Measurements from ENCODE around the gene STAG1.

Gene STAG1

DNA sequence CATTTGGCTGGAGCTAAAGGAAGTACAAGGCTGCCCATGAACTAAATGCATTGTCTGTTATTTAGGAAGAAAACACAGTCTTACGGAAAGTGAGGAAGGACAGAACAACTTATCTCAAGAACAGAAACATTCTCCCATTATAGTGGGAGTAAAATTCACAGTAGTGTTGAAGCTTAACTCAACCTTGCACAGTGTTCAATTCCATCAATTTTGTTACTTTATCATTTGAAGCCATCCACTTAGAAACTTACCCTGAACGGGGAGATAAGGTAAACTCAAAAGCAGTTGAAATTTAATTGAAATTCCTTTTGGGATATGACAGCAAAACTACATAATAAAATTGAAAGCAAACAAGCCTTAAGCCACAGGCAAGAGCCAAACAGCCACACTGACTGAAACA is 315.1 kb downstream of the STAG1 start:
- no peak overlapping the region for H3K4me3 ChIP-seq (ENCODE audit: low read depth, low read length)
- TF ChIP-seq, protein P1, sequence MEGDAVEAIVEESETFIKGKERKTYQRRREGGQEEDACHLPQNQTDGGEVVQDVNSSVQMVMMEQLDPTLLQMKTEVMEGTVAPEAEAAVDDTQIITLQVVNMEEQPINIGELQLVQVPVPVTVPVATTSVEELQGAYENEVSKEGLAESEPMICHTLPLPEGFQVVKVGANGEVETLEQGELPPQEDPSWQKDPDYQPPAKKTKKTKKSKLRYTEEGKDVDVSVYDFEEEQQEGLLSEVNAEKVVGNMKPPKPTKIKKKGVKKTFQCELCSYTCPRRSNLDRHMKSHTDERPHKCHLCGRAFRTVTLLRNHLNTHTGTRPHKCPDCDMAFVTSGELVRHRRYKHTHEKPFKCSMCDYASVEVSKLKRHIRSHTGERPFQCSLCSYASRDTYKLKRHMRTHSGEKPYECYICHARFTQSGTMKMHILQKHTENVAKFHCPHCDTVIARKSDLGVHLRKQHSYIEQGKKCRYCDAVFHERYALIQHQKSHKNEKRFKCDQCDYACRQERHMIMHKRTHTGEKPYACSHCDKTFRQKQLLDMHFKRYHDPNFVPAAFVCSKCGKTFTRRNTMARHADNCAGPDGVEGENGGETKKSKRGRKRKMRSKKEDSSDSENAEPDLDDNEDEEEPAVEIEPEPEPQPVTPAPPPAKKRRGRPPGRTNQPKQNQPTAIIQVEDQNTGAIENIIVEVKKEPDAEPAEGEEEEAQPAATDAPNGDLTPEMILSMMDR (IDR thresholded peaks at IDR 0.05; ENCODE audit: low read depth, low read length), result no peak

DNA sequence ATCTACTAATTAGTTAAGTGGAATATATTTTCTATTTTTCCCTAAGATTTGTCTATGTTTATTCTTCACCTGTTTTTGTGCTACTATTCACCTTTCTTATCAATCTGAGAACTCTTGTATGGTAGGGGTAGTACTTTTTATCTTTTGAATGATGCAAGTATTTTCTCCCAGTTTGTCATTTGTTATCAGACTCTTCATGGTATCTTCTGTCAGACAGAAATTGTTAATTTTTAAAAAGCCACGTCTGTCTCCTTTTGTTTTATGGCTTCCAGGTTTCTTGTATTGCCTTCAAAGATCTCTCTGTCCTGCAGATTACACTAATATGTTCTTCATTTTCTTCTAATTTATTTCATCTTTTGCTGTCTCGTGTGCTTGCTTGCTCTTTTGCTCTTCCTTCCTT is 317.7 kb downstream of the STAG1 start:
- TF ChIP-seq, protein P1 (IDR thresholded peaks at IDR 0.05; ENCODE audit: low read depth, low read length), result no peak
- H3K4me3 ChIP-seq (ENCODE audit: low read depth, low read length), result no peak overlapping the region

DNA sequence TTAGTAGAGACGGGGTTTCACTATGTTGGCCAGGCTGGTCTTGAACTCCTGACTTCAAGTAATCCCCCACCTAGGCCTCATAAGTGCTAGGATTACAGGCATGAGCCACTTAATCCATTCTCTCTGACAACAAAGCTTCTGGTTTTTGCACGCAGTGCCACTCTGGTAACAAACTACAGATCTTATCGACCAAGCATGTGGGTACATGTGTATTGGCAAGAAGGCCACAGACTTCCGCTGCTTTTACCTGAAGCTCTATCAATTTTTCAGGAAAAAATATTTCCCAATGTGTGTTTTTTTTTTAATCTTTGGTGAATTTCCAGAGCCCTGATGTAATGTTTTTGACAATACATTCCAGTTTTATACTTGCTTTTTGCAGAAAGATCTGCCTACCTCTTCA is 319.5 kb downstream of the STAG1 start:
- no peak overlapping the region for H3K4me3 ChIP-seq (ENCODE audit: low read depth, low read length)
- TF ChIP-seq, protein P1 (IDR thresholded peaks at IDR 0.05; ENCODE audit: low read depth, low read length), result no peak

DNA sequence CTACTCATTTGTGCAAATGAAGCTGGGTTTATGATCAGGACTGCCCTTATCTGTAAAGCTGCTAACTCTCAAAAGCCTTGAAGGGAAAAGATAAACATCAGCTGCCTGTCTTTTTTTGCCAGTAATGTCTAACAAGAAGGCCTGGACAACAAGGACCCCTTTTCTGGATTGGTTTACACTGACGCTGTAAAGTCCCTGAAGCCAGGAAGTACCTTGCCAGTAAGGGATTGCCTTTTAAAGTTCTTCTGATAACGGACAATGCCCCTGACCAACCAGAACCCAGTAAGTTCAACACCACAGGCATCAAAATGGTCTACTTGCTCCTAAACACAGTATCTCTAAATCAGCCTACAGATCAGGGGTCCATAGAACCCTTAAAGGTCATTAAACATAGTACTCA is 324.0 kb downstream of the STAG1 start:
- no peak overlapping the region for H3K4me3 ChIP-seq (ENCODE audit: low read depth, low read length)
- TF ChIP-seq, protein P1 (IDR thresholded peaks at IDR 0.05; ENCODE audit: low read depth, low read length), result no peak

DNA sequence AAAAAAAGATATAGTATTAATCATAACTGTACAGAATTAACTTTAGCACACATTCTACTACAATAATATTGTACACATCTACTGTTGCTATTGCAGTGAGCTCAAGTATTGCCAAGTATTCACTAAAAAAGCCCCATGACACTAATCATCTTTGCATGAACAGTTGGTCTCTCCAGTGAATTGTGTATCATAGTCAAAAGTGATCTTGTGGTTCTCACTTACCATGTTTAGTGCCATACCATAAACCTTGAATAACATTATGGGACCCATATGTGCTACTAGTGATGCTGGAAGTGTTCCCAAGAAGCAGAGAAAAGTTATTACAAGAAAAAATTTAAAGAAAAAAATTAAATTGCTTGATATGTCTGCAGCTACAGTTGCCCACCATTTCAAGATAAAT is 324.9 kb downstream of the STAG1 start:
- H3K4me3 ChIP-seq (ENCODE audit: low read depth, low read length), result no peak overlapping the region
- TF ChIP-seq, protein P1 (IDR thresholded peaks at IDR 0.05; ENCODE audit: low read depth, low read length), result no peak

DNA sequence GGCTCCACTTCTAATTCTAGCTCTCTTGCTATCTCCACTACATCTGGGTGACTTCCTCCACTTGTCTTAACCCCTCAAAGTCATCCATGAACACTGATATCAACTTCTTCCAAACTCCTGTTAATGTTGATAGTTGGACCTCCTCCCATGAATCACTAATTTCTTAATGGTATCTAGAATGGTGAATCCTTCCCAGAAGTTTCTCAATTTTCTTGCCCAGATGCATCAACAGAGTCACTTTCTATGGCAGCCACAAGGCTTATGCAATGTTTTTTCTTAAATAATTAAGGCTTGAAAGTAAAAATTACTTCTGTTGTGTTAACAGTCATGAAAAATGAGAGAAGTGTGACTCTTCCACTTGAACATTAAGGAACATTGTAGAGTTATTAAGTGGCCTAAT is 337.7 kb downstream of the STAG1 start:
- TF ChIP-seq, protein P1 (IDR thresholded peaks at IDR 0.05; ENCODE audit: low read depth, low read length), result no peak
- no peak overlapping the region for H3K4me3 ChIP-seq (ENCODE audit: low read depth, low read length)

DNA sequence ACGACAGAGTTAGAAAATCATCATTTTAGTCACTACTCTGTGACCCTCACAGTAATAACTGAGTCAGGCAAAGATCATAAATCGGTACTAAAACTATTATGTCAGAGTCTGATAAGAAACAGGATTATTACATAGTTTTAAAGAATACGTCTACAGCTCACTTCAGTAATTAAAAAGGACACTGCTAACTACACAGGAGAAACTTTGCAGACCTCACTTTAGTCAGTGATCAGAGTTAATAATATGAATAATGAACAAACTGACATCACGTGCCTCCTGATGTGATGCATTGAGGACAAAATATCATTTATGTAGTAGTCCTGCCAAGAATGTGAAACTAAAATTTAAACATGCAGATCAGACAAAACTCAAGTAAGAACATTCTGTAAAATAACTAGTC is 339.9 kb downstream of the STAG1 start:
- no peak overlapping the region for H3K4me3 ChIP-seq (ENCODE audit: low read depth, low read length)
- TF ChIP-seq, protein P1 (IDR thresholded peaks at IDR 0.05; ENCODE audit: low read depth, low read length), result no peak
